DND-41 (cell line): Measurements from ENCODE around the gene ELOA.
"Not testable (repeated sequence)": the region's sequence is repeated elsewhere in the genome, so short reads cannot be mapped to it uniquely, and the experiment has no call there.

Source experiments
- ATAC-seq: fragments of 200-7000 bp; cut with Tn5 transposase; 3 replicates; pipeline ENCODE4 v1.9.1; 2021; ENCODE audit warnings: low read depth; ENCODE audit not compliant: insufficient read depth
- DNase-seq: peaks from one replicate; pipeline ENCODE4 v3.0.0-alpha.2; 2020
- H2AFZ ChIP-seq: 2 replicates; pipeline ENCODE4 v1.6.0; 2012; ENCODE audit warnings: low read depth, low read length
- H3K27ac ChIP-seq: 2 replicates; pipeline ENCODE4 v1.5.1; 2012; ENCODE audit warnings: low read length, inconsistent platforms
- H3K27me3 ChIP-seq: fragments of 200-600 bp; sonication (generic); 2 replicates; pipeline ENCODE4 v1.6.0; 2012; ENCODE audit warnings: low read length, mild to moderate bottlenecking, inconsistent platforms; ENCODE audit not compliant: insufficient read depth, poor library complexity
- H3K36me3 ChIP-seq: 2 replicates; pipeline ENCODE4 v1.5.1; 2012; ENCODE audit warnings: low read length, inconsistent platforms; ENCODE audit not compliant: insufficient read depth
- H3K4me1 ChIP-seq: 2 replicates; pipeline ENCODE4 v1.5.1; 2012; ENCODE audit warnings: mild to moderate bottlenecking, low read length; ENCODE audit not compliant: insufficient read depth
- H3K4me2 ChIP-seq: 2 replicates; pipeline ENCODE4 v1.6.0; 2012; ENCODE audit warnings: mild to moderate bottlenecking, moderate library complexity, low read length, inconsistent platforms; ENCODE audit not compliant: insufficient read depth
- H3K4me3 ChIP-seq, 2 experiments: fragments of 200-600 bp in 1 of 2; shearing (Covaris generic) in 1 of 2; 2 replicates each; pipeline ENCODE4 v1.5.1; 2012 to 2016; ENCODE audit warnings: inconsistent platforms in 2 of 2, low read length in 2 of 2, mild to moderate bottlenecking in 2 of 2, low read depth in 1 of 2, moderate library complexity in 1 of 2
- H3K79me2 ChIP-seq: 2 replicates; pipeline ENCODE4 v1.6.0; 2012; ENCODE audit warnings: low read length, inconsistent platforms; ENCODE audit not compliant: insufficient read depth
- H3K9ac ChIP-seq: 2 replicates; pipeline ENCODE4 v1.6.0; 2012; ENCODE audit warnings: low read depth, mild to moderate bottlenecking, inconsistent platforms, low read length, moderate library complexity
- H3K9me3 ChIP-seq: 2 replicates; pipeline ENCODE4 v1.5.1; 2012; ENCODE audit warnings: low read length, moderate library complexity, mild to moderate bottlenecking, inconsistent platforms; ENCODE audit not compliant: insufficient read depth, severe bottlenecking
- H4K20me1 ChIP-seq: 2 replicates; pipeline ENCODE4 v1.6.0; 2012; ENCODE audit warnings: low read length; ENCODE audit not compliant: insufficient read depth
- EZH2 ChIP-seq: IDR thresholded peaks from 3 replicates; pipeline ENCODE4 v1.6.1; 2012; ENCODE audit warnings: borderline replicate concordance, low read depth, mild to moderate bottlenecking, moderate library complexity, low read length, inconsistent platforms; ENCODE audit not compliant: severe bottlenecking
- TF ChIP-seq, protein P1 (sequence below): IDR thresholded peaks from 2 replicates; pipeline ENCODE4 v1.5.1; 2012; ENCODE audit warnings: borderline replicate concordance, low read length, moderate library complexity, mild to moderate bottlenecking; ENCODE audit not compliant: poor library complexity, severe bottlenecking; ENCODE audit errors: extremely low read depth

ELOA gene

DNA sequence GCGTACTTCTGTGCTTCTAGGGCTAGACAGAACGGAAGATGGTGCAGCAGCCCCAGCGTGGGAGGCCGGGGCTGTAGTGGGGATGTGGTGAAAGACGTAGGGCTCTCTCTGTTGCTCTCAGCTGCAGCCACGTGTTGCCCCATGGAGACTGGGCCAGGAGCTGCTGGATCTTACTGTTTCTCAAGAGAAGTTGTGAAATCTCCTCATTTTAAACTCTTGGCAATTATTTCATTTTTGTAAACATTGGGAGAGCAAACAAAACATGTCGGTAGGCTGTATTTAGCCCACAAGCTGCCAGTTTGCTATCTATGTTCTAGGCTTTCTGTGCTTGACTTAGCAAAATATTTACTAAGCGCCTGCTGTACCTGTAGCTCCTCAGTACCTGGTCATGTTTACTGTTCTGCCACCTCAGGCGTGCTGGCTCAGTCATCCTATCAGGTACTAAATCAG lies 15.9 kb upstream of the ELOA start:
- Histone ChIP-seq H3K9me3 (no peaks in the 10 kb centered on the region), H2AFZ (no peak overlapping the region), H3K4me1 (no peaks in the 10 kb centered on the region), H3K9ac (no peak overlapping the region), H3K4me2 (no peak overlapping the region), H3K27ac (no peak overlapping the region), H4K20me1 (peaks cover 5% of the 10 kb centered on the region; the same call in 1 of the 2 replicates), H3K27me3 (no peaks in the 10 kb centered on the region), H3K4me3 (no peak overlapping the region), H3K79me2 (peaks cover 2% of the 10 kb centered on the region; the same call in 1 of the 2 replicates), H3K36me3 (no peaks in the 10 kb centered on the region)
- DNase-seq (no peak), ATAC-seq (no peak)
- TF ChIP-seq, protein P1, sequence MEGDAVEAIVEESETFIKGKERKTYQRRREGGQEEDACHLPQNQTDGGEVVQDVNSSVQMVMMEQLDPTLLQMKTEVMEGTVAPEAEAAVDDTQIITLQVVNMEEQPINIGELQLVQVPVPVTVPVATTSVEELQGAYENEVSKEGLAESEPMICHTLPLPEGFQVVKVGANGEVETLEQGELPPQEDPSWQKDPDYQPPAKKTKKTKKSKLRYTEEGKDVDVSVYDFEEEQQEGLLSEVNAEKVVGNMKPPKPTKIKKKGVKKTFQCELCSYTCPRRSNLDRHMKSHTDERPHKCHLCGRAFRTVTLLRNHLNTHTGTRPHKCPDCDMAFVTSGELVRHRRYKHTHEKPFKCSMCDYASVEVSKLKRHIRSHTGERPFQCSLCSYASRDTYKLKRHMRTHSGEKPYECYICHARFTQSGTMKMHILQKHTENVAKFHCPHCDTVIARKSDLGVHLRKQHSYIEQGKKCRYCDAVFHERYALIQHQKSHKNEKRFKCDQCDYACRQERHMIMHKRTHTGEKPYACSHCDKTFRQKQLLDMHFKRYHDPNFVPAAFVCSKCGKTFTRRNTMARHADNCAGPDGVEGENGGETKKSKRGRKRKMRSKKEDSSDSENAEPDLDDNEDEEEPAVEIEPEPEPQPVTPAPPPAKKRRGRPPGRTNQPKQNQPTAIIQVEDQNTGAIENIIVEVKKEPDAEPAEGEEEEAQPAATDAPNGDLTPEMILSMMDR = no peak

DNA sequence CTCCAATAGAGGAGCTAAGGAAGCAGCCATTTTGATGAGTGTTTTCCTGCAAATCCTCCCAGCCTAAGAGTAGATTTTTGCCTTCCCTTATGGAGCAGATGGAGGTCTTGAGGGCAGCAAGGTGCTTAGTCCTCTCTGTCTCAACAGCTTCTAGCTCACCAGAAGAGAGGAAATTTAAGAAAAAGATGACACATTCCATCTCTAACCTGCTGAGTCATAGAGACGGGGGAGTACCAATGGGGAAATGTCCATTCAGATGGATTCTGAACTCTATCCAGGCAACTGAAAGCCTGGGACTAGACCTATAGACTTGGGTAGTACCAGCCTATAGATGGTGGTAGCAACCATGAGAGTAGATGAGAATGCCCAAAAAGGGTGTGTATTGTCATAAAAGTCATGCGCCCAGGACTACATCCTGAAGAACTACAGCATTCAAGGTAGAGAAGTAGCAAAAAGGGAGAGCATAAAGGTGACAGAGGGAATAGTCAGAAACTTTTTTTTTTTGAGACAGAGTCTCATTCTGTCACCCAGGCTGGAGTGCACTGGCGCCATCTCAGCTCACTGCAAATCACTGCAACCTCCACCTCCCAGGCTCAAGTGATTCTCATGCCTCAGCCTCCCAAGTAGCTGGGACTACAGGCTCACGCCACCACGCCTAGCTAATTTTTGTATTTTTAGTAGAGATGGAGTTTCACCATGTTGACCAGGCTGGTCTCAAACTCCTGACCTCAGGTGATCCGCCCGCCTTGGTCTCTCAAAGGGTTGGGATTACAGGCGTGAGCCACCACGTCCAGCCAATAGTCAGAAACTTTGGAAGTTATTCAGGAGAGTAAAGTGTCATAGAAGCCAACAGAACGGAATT lies 10.7 kb upstream of the ELOA start:
- peaks cover 2% of the 10 kb centered on the region; the same call in 1 of the 2 replicates for H3K79me2 ChIP-seq
- H3K27ac ChIP-seq = no peak overlapping the region
- H3K9me3 ChIP-seq = no peaks in the 10 kb centered on the region
- no peak overlapping the region for H3K9ac ChIP-seq
- no peaks in the 10 kb centered on the region for H3K27me3 ChIP-seq
- no peak overlapping the region for H2AFZ ChIP-seq
- TF ChIP-seq, protein P1 = no peak
- no peak for TF ChIP-seq EZH2
- H3K4me1 ChIP-seq = no peaks in the 10 kb centered on the region
- H3K36me3 ChIP-seq = no peaks in the 10 kb centered on the region
- no peak overlapping the region for H3K4me2 ChIP-seq
- H4K20me1 ChIP-seq = peaks cover 5% of the 10 kb centered on the region; the same call in 1 of the 2 replicates
- no peak for DNase-seq
- ATAC-seq = no peak
- no peak overlapping the region for H3K4me3 ChIP-seq

DNA sequence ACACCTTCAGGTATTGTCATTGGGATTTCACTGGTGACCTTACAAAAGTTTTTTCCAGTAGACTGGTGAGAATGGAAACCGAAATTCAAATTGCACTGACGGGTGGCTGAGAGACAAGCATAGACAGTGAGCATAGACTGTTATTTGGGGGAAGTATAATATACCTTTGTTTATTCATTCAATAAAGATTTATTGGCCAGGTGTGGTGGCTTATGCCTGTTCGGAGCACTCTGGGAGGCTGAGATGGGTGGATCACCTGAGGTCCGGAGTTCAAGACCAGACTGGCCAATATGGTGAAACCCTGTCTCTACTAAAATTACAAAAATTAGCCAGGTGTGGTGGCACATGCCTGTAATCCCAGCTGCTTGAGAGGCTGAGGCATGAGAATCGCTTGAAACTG lies 10.0 kb upstream of the ELOA start:
- not testable (repeated sequence) for H3K4me1 ChIP-seq, H3K9ac ChIP-seq, H4K20me1 ChIP-seq, H3K27ac ChIP-seq, H3K9me3 ChIP-seq, H3K79me2 ChIP-seq, DNase-seq, H3K4me3 ChIP-seq, H3K27me3 ChIP-seq, H3K36me3 ChIP-seq, H2AFZ ChIP-seq, ATAC-seq, H3K4me2 ChIP-seq

DNA sequence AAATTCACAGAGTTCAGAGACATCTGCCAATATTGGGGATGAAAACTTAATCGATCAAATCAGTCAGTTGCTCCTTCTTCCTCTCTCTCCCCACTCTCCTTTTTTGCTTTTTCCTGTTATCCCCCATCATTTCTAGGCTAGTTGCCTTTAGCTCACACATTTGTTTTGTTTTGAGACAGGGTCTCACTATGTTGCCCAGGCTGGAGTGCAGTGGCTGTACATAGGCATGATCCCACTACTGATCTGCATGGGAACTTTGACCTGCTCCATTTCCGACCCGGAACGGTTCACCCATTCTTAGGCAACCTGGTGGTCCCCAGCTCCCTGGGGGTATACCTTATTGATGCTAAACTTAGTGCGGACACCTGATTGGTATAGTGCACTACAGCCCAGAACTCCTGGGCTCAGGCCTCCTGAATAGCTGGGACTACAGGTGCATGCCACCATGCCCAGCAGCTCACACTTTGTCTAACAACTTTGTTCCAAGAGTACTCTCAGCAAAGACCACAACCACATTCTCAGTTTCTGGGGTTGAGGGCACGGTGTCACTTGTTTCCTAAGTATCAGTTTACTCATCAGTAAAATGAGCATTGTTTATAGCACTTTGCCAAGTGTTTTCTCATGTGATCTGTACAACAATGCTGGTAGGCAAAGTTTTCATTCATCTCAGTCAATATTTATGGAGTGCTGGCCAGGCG lies 6.7 kb upstream of the ELOA start:
- no peaks in the 10 kb centered on the region for H3K79me2 ChIP-seq
- no peak overlapping the region for H3K27ac ChIP-seq
- DNase-seq (no peak), ATAC-seq (no peak)
- no peak overlapping the region for H3K4me2 ChIP-seq
- no peaks in the 10 kb centered on the region for H3K4me1 ChIP-seq
- no peak for TF ChIP-seq EZH2
- TF ChIP-seq, protein P1 = no peak
- H2AFZ ChIP-seq = no peak overlapping the region
- no peak overlapping the region for H3K4me3 ChIP-seq
- H3K9ac ChIP-seq = no peak overlapping the region
- H3K27me3 ChIP-seq = no peaks in the 10 kb centered on the region
- no peaks in the 10 kb centered on the region for H3K36me3 ChIP-seq
- H4K20me1 ChIP-seq = no peaks in the 10 kb centered on the region
- H3K9me3 ChIP-seq = no peaks in the 10 kb centered on the region
